Neural cell (in vitro differentiated cells): Measurements from ENCODE around the gene LOXL4.

ENCODE experiments used
- EP300 ChIP-seq: fragments of 450-650 bp; conservative IDR thresholded peaks from 2 replicates; pipeline ENCODE4 v1.6.1; 2014; ENCODE audit warnings: antibody characterized with exemption, mild to moderate bottlenecking, moderate library complexity; ENCODE audit not compliant: poor library complexity, severe bottlenecking
- EZH2 ChIP-seq: fragments of 200-600, 300-800 bp; shearing (Covaris generic), sonication (generic); IDR thresholded peaks from 2 replicates; pipeline ENCODE4 v1.6.1; 2014; ENCODE audit warnings: antibody characterized with exemption, low read length, borderline replicate concordance, mild to moderate bottlenecking; ENCODE audit not compliant: insufficient read depth, poor library complexity, severe bottlenecking
- POLR2AphosphoS5 ChIP-seq: IDR thresholded peaks from 2 replicates; pipeline ENCODE4 v1.6.1; 2012
- TAF1 ChIP-seq: IDR thresholded peaks from 2 replicates; pipeline ENCODE4 v1.6.1; 2012; ENCODE audit warnings: low read depth
- TF ChIP-seq, protein P1 (sequence below): fragments of 450-650 bp; IDR thresholded peaks from 2 replicates; pipeline ENCODE4 v1.5.1; 2014; ENCODE audit warnings: antibody characterized with exemption, mild to moderate bottlenecking, moderate library complexity; ENCODE audit not compliant: poor library complexity, severe bottlenecking

DNA sequence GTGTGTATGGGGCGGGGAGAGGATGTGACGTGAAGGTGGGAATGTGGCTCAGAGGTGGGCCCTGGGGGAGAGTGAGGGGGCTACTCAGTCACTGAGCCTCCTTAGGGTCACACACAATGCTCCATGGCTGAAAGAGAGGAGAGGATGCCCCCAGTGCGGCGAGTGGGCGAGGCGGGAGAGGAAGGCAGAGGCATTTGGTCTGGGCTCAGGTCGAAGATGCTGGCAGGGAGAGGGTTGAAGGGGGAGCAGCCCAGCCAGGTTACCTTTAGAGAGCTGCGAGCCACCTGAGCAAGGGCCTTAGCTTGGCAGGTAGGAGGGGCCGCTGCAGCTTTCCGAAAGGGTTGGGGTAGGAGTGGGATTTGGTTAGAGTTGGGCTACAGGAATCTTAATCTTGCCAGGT, 4.7 kb upstream of the LOXL4 start:
- no peak for TF ChIP-seq EZH2
- no peak for TF ChIP-seq TAF1
- TF ChIP-seq, protein P1, sequence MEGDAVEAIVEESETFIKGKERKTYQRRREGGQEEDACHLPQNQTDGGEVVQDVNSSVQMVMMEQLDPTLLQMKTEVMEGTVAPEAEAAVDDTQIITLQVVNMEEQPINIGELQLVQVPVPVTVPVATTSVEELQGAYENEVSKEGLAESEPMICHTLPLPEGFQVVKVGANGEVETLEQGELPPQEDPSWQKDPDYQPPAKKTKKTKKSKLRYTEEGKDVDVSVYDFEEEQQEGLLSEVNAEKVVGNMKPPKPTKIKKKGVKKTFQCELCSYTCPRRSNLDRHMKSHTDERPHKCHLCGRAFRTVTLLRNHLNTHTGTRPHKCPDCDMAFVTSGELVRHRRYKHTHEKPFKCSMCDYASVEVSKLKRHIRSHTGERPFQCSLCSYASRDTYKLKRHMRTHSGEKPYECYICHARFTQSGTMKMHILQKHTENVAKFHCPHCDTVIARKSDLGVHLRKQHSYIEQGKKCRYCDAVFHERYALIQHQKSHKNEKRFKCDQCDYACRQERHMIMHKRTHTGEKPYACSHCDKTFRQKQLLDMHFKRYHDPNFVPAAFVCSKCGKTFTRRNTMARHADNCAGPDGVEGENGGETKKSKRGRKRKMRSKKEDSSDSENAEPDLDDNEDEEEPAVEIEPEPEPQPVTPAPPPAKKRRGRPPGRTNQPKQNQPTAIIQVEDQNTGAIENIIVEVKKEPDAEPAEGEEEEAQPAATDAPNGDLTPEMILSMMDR: no peak
- no peak for TF ChIP-seq EP300
- no peak for TF ChIP-seq POLR2AphosphoS5
